ENCODE data around the gene TPP1.

Gene TPP1

GRCh38 chr11:6629892-6630631 is 10.8 kb upstream of the TPP1 start:
- Histone ChIP-seq H3K27ac (no peak overlapping the region), H3K4me2 (ENCODE audit: low read length) (no peak overlapping the region), H3K9me3 (ENCODE audit: control insufficient read depth, low read length) (no peaks in the 10 kb centered on the region), H3K9ac (no peak overlapping the region), H3K36me3 (ENCODE audit: control insufficient read depth, insufficient read depth, low read length) (no peaks in the 10 kb centered on the region), H2AFZ (peak overlapping the region; percentile 56), H3K4me1 (no peaks in the 10 kb centered on the region), H3K79me2 (no peaks in the 10 kb centered on the region), H3K4me3 (ENCODE audit: low read depth, low read length) (no peak overlapping the region), H3K27me3 (ENCODE audit: control insufficient read depth, insufficient read depth, low read length) (no peaks in the 10 kb centered on the region)
- TF ChIP-seq CTCF (IDR thresholded peaks at IDR 0.05), result no peak

GRCh38 chr11:6629573-6629891 is 10.3 kb upstream of the TPP1 start:
- Histone ChIP-seq H3K27me3 (ENCODE audit: control insufficient read depth, insufficient read depth, low read length) (no peaks in the 10 kb centered on the region), H3K4me1 (no peaks in the 10 kb centered on the region), H3K4me2 (ENCODE audit: low read length) (no peak overlapping the region), H3K27ac (no peak overlapping the region), H3K36me3 (ENCODE audit: control insufficient read depth, insufficient read depth, low read length) (no peaks in the 10 kb centered on the region), H3K9me3 (ENCODE audit: control insufficient read depth, low read length) (no peaks in the 10 kb centered on the region), H3K4me3 (ENCODE audit: low read depth, low read length) (no peak overlapping the region), H3K79me2 (no peaks in the 10 kb centered on the region), H2AFZ (no peak overlapping the region), H3K9ac (no peak overlapping the region)
- no peak for TF ChIP-seq CTCF (IDR thresholded peaks at IDR 0.05)

- no peaks in the 10 kb centered on the region for H3K9me3 ChIP-seq (ENCODE audit: control insufficient read depth, low read length)
- no peak overlapping the region for H3K27ac ChIP-seq
- no peaks in the 10 kb centered on the region for H3K79me2 ChIP-seq
- no peak overlapping the region for H3K4me3 ChIP-seq (ENCODE audit: low read depth, low read length)
- H3K4me1 ChIP-seq, result no peaks in the 10 kb centered on the region
- H3K27me3 ChIP-seq (ENCODE audit: control insufficient read depth, insufficient read depth, low read length), result no peaks in the 10 kb centered on the region
- no peak overlapping the region for H2AFZ ChIP-seq
- H3K4me2 ChIP-seq (ENCODE audit: low read length), result no peak overlapping the region
- no peak overlapping the region for H3K9ac ChIP-seq
- no peaks in the 10 kb centered on the region for H3K36me3 ChIP-seq (ENCODE audit: control insufficient read depth, insufficient read depth, low read length)
- no peak for TF ChIP-seq CTCF (IDR thresholded peaks at IDR 0.05)
Measured at GRCh38 chr11:6628526-6628925, 9.3 kb upstream of the TPP1 start.

GRCh38 chr11:6627762-6628241 is 8.6 kb upstream of the TPP1 start:
- no peak overlapping the region for H3K9ac ChIP-seq
- no peak for TF ChIP-seq CTCF (IDR thresholded peaks at IDR 0.05)
- H3K27me3 ChIP-seq (ENCODE audit: control insufficient read depth, insufficient read depth, low read length), result no peaks in the 10 kb centered on the region
- no peaks in the 10 kb centered on the region for H3K4me1 ChIP-seq
- no peak overlapping the region for H3K4me2 ChIP-seq (ENCODE audit: low read length)
- H3K27ac ChIP-seq, result no peak overlapping the region
- H3K79me2 ChIP-seq, result no peaks in the 10 kb centered on the region
- H3K36me3 ChIP-seq (ENCODE audit: control insufficient read depth, insufficient read depth, low read length), result no peaks in the 10 kb centered on the region
- H3K4me3 ChIP-seq (ENCODE audit: low read depth, low read length), result no peak overlapping the region
- H3K9me3 ChIP-seq (ENCODE audit: control insufficient read depth, low read length), result no peaks in the 10 kb centered on the region
- H2AFZ ChIP-seq, result no peak overlapping the region
